ENCODE data around the gene OR1F1. TPM values are rescaled to one million over a fixed set of nuclear protein-coding genes. Genes with fewer than 3 reads are reported as not detected.
A peak's percentile ranks its signal among the peaks of the same experiment; 100 is the strongest.
"Not testable (repeated sequence)": the region's sequence is repeated elsewhere in the genome, so short reads cannot be mapped to it uniquely, and the experiment has no call there.

The OR1F1 gene
- total RNA-seq (2014; rRNA removed; shearing (Covaris generic)), result 0.58 and 0.67 TPM in 2 replicates
- not detected in 2 replicates for polyA plus RNA-seq (2014; cell fraction: nucleus; rRNA removed)

GRCh38 chr16:3187798-3188674 is at the start of gene OR1F1:
TSS of gene OR1F1 (plus strand) at chr16:3188204.
- peak; percentile 68 for DNase-seq (ENCODE audit: extremely low read depth, low read depth)

GRCh38 chr16:3138342-3138741 is 49.7 kb upstream of the OR1F1 start:
- no peak for DNase-seq (ENCODE audit: extremely low read depth, low read depth)

- DNase-seq (ENCODE audit: extremely low read depth, low read depth), result no peak
Measured at GRCh38 chr16:3138823-3139426, 49.1 kb upstream of the OR1F1 start.

- DNase-seq (ENCODE audit: extremely low read depth, low read depth), result not testable (repeated sequence)
Measured at GRCh38 chr16:3139561-3139960, 48.4 kb upstream of the OR1F1 start.

- no peak for DNase-seq (ENCODE audit: extremely low read depth, low read depth)
Measured at GRCh38 chr16:3140603-3141427, 47.2 kb upstream of the OR1F1 start.

GRCh38 chr16:3141781-3142311 is 46.2 kb upstream of the OR1F1 start:
- DNase-seq (ENCODE audit: extremely low read depth, low read depth), result no peak

- DNase-seq (ENCODE audit: extremely low read depth, low read depth), result no peak
Measured at GRCh38 chr16:3142327-3142726, 45.7 kb upstream of the OR1F1 start.

GRCh38 chr16:3142770-3143169 is 45.2 kb upstream of the OR1F1 start:
- DNase-seq (ENCODE audit: extremely low read depth, low read depth), result no peak

GRCh38 chr16:3143189-3143588 is 44.8 kb upstream of the OR1F1 start:
- DNase-seq (ENCODE audit: extremely low read depth, low read depth), result no peak

GRCh38 chr16:3143598-3144320 is 44.2 kb upstream of the OR1F1 start:
- no peak for DNase-seq (ENCODE audit: extremely low read depth, low read depth)

GRCh38 chr16:3144321-3144983 is 43.6 kb upstream of the OR1F1 start:
- no peak for DNase-seq (ENCODE audit: extremely low read depth, low read depth)

- DNase-seq (ENCODE audit: extremely low read depth, low read depth), result no peak
Measured at GRCh38 chr16:3145151-3145550, 42.9 kb upstream of the OR1F1 start.

- DNase-seq (ENCODE audit: extremely low read depth, low read depth), result no peak
Measured at GRCh38 chr16:3145660-3146059, 42.3 kb upstream of the OR1F1 start.

GRCh38 chr16:3147046-3147756 is 40.8 kb upstream of the OR1F1 start:
- no peak for DNase-seq (ENCODE audit: extremely low read depth, low read depth)

GRCh38 chr16:3147757-3148104 is 40.3 kb upstream of the OR1F1 start:
- DNase-seq (ENCODE audit: extremely low read depth, low read depth), result no peak

GRCh38 chr16:3148256-3149192 is 39.5 kb upstream of the OR1F1 start:
- DNase-seq (ENCODE audit: extremely low read depth, low read depth), result no peak

GRCh38 chr16:3149193-3149530 is 38.8 kb upstream of the OR1F1 start:
- no peak for DNase-seq (ENCODE audit: extremely low read depth, low read depth)
